A172 (cell line): ENCODE data around the gene AREL1. TPM values are rescaled to one million over a fixed set of nuclear protein-coding genes. Genes with fewer than 3 reads are reported as not detected.

Experiments
- DNase-seq: peaks from one replicate; pipeline ENCODE4 v3.0.0-alpha.2; 2015; ENCODE audit warnings: low spot score
- total RNA-seq: library from RNA; depleted of rRNA; stranded (reverse); fragments of >200 nt; shearing (Covaris generic); gene quantifications from 2 replicates; pipeline ENCODE4 v1.2.3, GENCODE V29; 2014; rRNA removed

The AREL1 gene
- total RNA-seq, 1 experiment from 2014 or later, result 25.9 TPM

DNA sequence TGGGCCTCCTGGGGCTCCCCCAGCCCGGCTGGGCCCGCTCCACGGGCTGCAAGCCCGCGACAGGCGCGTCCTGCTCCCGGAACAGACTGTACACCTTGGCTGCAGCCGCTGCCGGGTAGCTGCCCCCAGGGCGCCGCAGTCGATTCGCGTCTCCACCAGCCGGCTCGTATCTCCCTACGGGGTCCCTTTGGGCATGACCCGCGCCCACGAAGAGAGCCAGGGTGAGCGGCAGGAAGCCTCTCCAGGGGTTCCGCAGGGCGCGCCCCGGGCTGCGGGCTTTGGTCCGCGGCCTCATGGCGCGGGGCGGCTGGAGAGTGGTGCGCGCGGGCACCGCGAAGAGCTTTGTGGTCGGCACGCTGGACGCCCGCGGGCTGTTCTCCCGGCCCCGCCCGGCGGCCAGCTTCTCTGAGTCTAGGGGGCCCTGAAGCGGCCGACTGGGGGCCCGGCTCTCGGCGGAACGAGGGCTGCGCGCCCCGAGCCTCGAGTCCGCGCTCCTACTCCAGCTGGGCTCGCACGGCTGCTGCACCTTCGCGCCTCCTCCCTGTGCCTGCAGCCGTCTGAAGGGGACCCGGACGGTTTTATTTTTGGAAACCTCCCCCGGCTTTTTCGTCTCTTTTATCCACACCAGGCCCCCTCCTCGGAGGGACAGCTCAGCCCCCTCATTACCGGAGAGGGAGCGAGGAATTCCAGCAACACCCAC lies 101.1 kb downstream of the AREL1 start, which contains the start of gene LTBP2:
Gene LTBP2, minus strand, starts transcription at position 588 of the 700 bp plus-strand sequence. Its CDS starts 293 bp downstream, at position 295.
- DNase-seq, result no peak

Other genes with a start within 250 kb of the AREL1 start
- 314 and 399 TPM in 2 replicates for gene NPC2, start 219.8 kb downstream of the AREL1 start, total RNA-seq
- gene ISCA2, start 219.3 kb downstream of the AREL1 start, total RNA-seq, result 13.3 and 18.1 TPM in 2 replicates
- gene LTBP2, start 100.8 kb downstream of the AREL1 start, total RNA-seq, result 5.7 and 5.8 TPM in 2 replicates
- gene FCF1, start 64 bp upstream of the AREL1 start, total RNA-seq, result 9.5 and 18.6 TPM in 2 replicates
- gene YLPM1, start 50.2 kb upstream of the AREL1 start, total RNA-seq, result 9.2 and 11.1 TPM in 2 replicates
- gene PROX2, start 163.1 kb upstream of the AREL1 start, total RNA-seq, result not detected in 2 replicates
- 17.3 and 26.5 TPM in 2 replicates for gene DLST, start 168.8 kb upstream of the AREL1 start, total RNA-seq
- gene RPS6KL1, start 210.2 kb upstream of the AREL1 start, total RNA-seq, result not detected in 2 replicates
- gene PGF, start 242.5 kb upstream of the AREL1 start, total RNA-seq, result 2.2 and 8.8 TPM in 2 replicates